HS-27A (cell line): ENCODE measurements around the gene VEGFB.

Source experiments
- DNase-seq: peaks from one replicate; pipeline ENCODE4 v3.0.0-alpha.2; 2012; ENCODE audit warnings: low read depth, missing footprints

Gene VEGFB

GRCh38 chr11:64211181-64211872, 23.1 kb upstream of the VEGFB start:
- DNase-seq, result no peak

- no peak for DNase-seq
These were observed 17.5 kb upstream of the VEGFB start for GRCh38 chr11:64216879-64217278.

GRCh38 chr11:64218628-64219353, 15.6 kb upstream of the VEGFB start:
- DNase-seq, result no peak

DNA sequence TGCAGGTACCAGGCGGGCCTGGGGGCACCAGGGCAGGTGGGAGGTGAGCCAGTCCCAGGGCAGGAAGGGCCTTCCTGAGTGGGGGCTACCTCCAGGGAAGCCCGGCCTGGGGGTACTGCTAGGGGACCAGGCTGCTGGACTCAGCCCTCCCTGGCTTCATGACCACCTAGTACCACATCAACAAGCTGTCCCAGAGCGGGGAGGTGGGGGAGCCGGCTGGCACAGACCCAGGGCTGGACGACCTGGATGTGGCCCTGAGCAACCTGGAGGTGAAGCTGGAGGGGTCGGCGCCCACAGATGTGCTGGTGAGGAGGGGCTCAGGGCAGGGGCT, 15.1 kb upstream of the VEGFB start:
- no peak for DNase-seq

DNA sequence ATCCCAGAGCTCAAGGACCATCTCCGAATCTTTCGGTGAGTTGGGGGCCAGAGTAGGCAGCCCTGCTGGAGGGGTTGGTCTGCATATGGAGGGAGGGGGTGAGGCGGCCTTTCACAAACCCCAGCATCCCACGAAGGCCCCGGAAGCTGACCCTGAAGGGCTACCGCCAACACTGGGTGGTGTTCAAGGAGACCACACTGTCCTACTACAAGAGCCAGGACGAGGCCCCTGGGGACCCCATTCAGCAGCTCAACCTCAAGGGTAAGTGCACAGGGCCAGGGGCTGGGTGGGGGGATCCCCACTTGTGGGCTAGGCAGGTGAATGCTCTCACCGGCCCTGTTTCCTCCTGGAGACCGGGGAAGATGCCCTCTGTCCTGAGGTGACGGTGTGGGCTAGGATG, 14.6 kb upstream of the VEGFB start:
- DNase-seq, result no peak

DNA sequence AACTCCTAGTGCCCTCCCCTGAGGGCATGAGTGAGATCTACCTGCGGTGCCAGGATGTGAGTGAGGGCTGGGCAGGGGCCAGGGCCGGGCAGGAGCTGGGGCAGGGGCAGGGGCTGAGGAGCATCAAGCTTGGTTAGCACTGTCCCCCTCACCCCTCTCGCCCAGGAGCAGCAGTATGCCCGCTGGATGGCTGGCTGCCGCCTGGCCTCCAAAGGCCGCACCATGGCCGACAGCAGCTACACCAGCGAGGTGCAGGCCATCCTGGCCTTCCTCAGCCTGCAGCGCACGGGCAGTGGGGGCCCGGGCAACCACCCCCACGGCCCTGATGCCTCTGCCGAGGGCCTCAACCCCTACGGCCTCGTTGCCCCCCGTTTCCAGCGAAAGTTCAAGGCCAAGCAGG, 14.1 kb upstream of the VEGFB start:
- no peak for DNase-seq

- DNase-seq, result no peak
These were observed 13.6 kb upstream of the VEGFB start for GRCh38 chr11:64220798-64221197.

- no peak for DNase-seq
These were observed 11.8 kb upstream of the VEGFB start for GRCh38 chr11:64222651-64223000.

GRCh38 chr11:64223001-64223651, 11.3 kb upstream of the VEGFB start:
- no peak for DNase-seq

GRCh38 chr11:64224151-64224890, 10.1 kb upstream of the VEGFB start:
- DNase-seq, result no peak

DNA sequence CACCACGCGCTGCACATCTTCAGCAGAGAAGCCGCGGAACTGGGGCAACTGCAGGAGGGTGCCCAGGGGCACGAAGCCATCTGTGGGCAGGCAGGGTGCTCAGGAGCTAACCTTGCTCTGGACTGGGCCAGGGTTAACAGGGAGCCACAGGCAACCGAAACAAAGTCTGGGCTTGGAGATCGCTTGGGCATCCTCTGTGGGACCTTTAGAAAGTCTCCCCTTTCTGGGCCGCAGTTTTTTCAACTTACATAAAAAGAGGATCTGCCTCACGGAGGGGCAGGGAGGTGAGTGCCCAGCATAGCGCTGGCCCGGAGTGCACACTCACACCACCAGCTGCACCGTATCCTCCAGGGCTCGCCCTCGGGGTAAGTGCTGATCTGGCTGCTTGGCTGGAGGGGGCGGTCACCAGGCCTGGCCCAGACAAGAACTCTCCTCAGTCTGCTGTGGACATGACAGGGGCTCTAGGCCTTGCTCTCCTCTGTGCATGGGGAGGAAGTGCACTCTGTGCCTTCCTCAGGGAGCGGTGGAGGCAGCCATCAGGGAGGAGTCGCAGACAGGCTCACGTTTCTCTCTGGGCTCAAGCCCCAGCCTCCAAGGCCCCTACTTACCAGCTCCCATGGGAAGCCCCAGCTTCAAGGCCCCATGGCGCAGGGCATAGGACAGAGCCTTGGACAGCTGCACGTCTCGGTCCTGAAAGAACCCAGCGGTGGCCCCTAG, 9.3 kb upstream of the VEGFB start:
- no peak for DNase-seq

DNA sequence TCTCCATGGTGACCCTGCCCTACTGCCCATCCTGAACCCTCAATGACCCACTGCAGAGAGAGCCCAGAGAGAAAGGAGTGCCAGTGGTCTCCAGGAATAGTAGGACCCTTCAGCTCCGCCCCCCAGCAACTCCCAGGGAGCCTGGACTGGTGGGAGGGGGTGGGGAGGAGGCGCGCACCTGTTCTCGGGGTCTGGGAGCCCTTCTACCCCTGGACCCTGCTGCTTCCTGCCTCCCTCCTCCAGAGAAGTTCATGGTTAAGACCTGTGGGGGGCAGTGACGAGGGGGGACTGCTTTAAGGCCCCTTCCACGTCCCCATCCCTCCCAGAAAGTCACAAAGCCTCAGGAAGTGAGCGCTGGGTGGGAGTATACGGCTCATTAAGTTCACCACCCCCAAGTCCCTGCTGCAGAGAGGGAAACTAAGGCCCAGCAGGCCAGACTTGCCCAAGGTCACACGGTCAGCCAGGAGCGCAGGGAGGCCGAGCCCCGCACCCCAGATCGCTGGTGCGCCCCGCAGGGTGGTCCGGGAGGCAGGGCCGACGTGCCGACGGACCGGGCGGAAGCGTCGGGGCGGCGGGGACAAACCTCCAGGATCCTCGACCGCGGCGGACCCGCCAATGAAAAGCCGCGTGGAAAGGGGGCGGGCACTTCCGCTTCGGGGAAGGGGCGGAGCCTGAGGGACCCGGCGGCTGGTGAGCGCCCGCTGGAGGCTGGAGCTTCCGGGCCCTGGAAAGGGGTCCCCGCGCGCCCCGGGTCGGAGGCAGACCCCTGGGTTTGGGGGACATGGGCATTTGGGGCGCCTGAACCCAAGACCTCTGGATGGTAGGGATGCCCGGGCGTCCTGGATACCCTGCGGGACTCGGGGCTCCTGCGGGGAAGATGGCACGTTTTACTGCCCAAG, 8.5 kb upstream of the VEGFB start, which contains the start of the genes NUDT22 and TRPT1:
TSS of gene NUDT22 (plus strand) at position 667 of the 899 bp plus-strand sequence. CDS start 379 bp downstream, outside the sequence.
TSS of gene TRPT1 (minus strand) at position 579 of the 899 bp plus-strand sequence. CDS start at position 253, 326 bp downstream.
- DNase-seq, result no peak

GRCh38 chr11:64226507-64227051, 7.8 kb upstream of the VEGFB start:
- no peak for DNase-seq

DNA sequence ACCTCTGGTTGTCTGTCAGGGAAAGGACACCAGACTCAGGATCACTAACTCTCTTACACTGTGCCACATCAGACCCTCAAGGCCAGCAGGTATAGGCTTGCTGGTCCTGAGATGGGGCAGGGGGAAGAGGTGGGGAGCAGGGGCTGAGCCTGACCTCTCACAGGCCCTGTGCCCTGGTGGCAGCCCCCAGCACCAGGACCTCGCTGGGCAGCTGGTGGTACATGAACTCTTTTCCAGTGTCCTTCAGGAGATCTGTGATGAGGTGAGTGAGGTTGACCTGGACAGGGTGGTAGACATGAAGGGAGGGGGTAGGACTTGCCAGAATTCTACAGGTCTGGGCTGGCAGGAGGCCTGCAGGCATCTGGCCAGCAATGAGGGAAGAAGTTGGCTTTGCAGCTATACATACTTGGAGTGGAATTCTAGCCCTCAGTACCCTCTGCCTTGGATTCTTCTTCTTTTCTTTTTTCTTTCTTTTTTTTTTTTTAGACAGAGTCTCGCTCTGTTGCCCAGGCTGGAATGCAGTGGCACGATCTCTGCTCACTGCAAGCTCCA, 6.9 kb upstream of the VEGFB start:
- DNase-seq, result no peak

DNA sequence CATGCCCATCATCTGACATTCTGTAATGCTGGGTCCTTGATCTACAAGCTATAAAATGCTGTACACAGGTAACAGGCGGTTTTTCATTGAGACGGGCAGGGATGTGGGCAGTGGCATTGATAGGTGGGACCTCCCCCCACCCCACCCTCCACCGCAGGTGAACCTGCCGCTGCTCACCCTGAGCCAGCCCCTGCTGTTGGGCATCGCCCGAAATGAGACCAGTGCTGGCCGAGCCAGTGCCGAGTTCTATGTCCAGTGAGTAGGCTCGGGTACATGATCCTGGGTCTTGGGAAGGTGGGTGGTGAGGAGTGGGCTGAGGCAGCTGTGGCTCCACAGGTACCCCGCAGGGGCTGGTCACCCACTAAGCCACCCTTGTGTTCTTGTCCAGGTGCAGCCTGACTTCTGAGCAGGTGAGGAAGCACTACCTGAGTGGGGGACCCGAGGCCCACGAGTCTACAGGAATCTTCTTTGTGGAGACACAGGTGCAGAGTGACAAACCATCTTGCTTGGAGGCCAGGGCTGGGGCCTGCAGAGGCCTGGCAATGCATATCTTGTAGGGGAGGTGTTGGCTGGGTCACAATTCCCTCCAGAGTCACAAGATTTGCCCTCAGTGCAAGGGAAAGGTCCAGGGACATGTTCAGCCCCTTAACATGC, 5.2 kb upstream of the VEGFB start:
- no peak for DNase-seq

GRCh38 chr11:64229744-64230170, 4.6 kb upstream of the VEGFB start:
- no peak for DNase-seq

- no peak for DNase-seq
These were observed 4.0 kb upstream of the VEGFB start, which contains the start of gene DNAJC4 for GRCh38 chr11:64230171-64230984. Gene DNAJC4, plus strand, starts transcription at chr11:64230548. Its CDS starts 307 bp downstream, at chr11:64230855.

- no peak for DNase-seq
These were observed 3.4 kb upstream of the VEGFB start for GRCh38 chr11:64230985-64231365.

- DNase-seq, result no peak
These were observed 2.8 kb upstream of the VEGFB start for GRCh38 chr11:64231546-64231945.
